Measurements from ENCODE around the gene REXO2. TPM values are rescaled to one million over a fixed set of nuclear protein-coding genes. Genes with fewer than 3 reads are reported as not detected.

REXO2 gene
- total and polyA plus RNA-seq, 2 of the 13 experiments (the other 11 are each of a cell fraction or from before 2014, with no cell fraction given) = 95.6 to 104 TPM

DNA sequence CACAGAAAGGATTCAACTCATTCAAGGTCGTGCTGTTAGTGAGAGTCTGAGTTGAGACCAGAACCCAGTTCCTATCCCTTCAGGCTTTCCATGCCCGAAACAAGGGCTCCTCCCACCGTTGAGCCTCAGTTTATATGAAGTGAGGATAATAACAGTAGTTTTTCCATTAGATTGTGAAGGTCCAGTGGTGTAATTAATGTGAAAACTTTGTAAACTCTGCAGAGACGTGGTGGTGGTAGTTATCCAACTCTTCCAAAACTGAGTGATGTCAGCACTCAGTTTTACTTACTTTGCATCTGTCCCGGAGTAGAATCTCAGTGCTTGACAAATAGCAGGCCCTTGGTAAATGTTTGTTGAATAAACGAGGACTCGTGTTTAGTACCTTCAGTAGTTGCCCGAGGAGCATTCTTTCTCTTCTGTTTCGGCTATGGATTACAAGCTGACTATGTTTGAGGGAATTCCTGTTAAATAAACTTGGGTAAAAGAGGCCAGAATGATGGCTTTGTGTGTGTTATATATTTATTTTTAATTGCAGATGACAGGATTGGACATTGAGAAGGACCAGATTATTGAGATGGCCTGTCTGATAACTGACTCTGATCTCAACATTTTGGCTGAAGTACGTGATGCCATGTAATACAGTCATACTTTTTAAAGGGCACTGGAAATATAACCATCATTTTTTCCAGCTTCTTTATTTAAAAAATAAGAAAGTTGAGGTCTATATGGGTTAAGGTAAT, 1.0 kb downstream of the REXO2 start:
- Histone ChIP-seq H3K36me3 (replicated peaks in 1 of 2; ENCODE audit: control insufficient read depth in 1 of 2, insufficient read depth in 2 of 2, low read length in 2 of 2) (peaks cover 3 to 6% of the 10 kb centered on the region in 2 experiments; a peak in 3 of 5 replicates), H3K4me2 (ENCODE audit: low read depth, low read length) (peak overlapping the region; percentile 76), H3K27ac (ENCODE audit: extremely low read length, insufficient read depth, low read length) (peak overlapping the region; percentile 61), H2AFZ (ENCODE audit: low read length) (no peak overlapping the region), H3K27me3 (ENCODE audit: control insufficient read depth in 1 of 2, insufficient read depth in 2 of 2, low read length in 2 of 2) (no peaks in the 10 kb centered on the region; a peak in 1 of 5 replicates), H3K4me1 (ENCODE audit: insufficient read depth, low read length) (peaks cover 33% of the 10 kb centered on the region), H3K4me3 (replicated peaks in 1 of 3; ENCODE audit: insufficient read depth in 1 of 3, low read depth in 2 of 3, low read length in 3 of 3) (peak overlapping the region; percentile 84 to 100 (median 88)), H4K20me1 (ENCODE audit: insufficient read depth, low read length) (0 out of 2 replicates have a peak, but pooled peaks cover 7% of the 10 kb centered on the region), H3K9me3 (ENCODE audit: low read length) (no peaks in the 10 kb centered on the region), H3K79me2 (ENCODE audit: insufficient read depth, low read length) (peaks cover 45% of the 10 kb centered on the region), H3K9ac (ENCODE audit: insufficient read depth, low read depth, low read length) (peak overlapping the region; percentile 89)
- BruUV-seq (replicated peaks) = no TSS peak
- intact Hi-C loops (cut with micrococcal nuclease; ENCODE audit: unreplicated experiment) = no loop called here
- FAIRE-seq (peak; percentile 28), ATAC-seq (peak; percentile 32), DNase-seq (ENCODE audit: low spot score) (peak; percentile 41)
- POLR2A ChIA-PET = interaction anchor here (1.1 to 1.2 kb wide), 3 partner anchors 30 to 47 kb away, joined by 3 to 4 read pairs (median 3); no protein-coding TSS in a partner anchor
- CTCF ChIA-PET (ENCODE audit: low intra/inter-chr PET ratio, low total read pairs) = no interaction called here
- WGBS (ENCODE audit: low lambda C conversion rate) = 6% methylated on average over 10 of the region's 10 CpGs
- in situ Hi-C loops (cut with HindIII; ENCODE audit: extremely low pct_ligation_motif_present, low pct_unique_long_range_greater_than_20kb) = no loop called here
- TF ChIP-seq, protein P1, sequence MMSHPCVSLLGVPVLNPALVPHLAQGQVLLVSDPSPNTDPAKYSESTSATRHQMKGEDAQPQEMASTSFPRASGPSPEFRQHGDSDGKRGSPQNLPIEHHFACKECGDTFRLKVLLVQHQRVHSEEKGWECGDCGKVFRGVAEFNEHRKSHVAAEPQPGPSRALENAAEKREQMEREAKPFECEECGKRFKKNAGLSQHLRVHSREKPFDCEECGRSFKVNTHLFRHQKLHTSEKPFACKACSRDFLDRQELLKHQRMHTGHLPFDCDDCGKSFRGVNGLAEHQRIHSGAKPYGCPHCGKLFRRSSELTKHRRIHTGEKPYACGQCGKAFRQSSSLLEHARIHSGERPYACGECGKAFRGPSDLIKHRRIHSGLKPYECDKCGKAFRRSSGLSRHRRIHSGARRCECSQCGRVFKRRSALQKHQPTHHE (CRISPR knock-in tag; IDR thresholded peaks at IDR 0.05; ENCODE audit: borderline replicate concordance) = 0 out of 2 replicates have a peak, but pooled peaks have one; percentile 17
- TF ChIP-seq KLF12 (CRISPR knock-in tag; IDR thresholded peaks at IDR 0.05; ENCODE audit: borderline replicate concordance) (0 out of 2 replicates have a peak, but pooled peaks have one; percentile 5), ZNF263 (CRISPR knock-in tag; IDR thresholded peaks at IDR 0.05) (no peak), ASH2L (IDR thresholded peaks at IDR 0.05; ENCODE audit: insufficient read length, low read depth, low read length) (peak; percentile 11), YEATS2 (CRISPR knock-in tag; IDR thresholded peaks at IDR 0.05; ENCODE audit: borderline replicate concordance) (0 out of 2 replicates have a peak, but pooled peaks have one; percentile 37), ZBTB20 (CRISPR knock-in tag; IDR thresholded peaks at IDR 0.05; ENCODE audit: borderline replicate concordance, low read depth) (no peak), GATAD2A (CRISPR knock-in tag; IDR thresholded peaks at IDR 0.05) (0 out of 2 replicates have a peak, but pooled peaks have one; percentile 10), ZNF773 (CRISPR knock-in tag; IDR thresholded peaks at IDR 0.05; ENCODE audit: borderline replicate concordance) (no peak), NR2F2 (IDR thresholded peaks at IDR 0.05; ENCODE audit: borderline replicate concordance, low read depth) (no peak), CHD4 (IDR thresholded peaks at IDR 0.05; ENCODE audit: borderline replicate concordance, low read length) (no peak), ATF1 (CRISPR knock-in tag; IDR thresholded peaks at IDR 0.05) (no peak), ZSCAN12 (CRISPR knock-in tag; IDR thresholded peaks at IDR 0.05) (no peak), PCBP2 (optimal IDR thresholded peaks at IDR 0.05; ENCODE audit: low read depth, low read length, poor library complexity, severe bottlenecking) (no peak)
- TF ChIP-seq, protein P2, sequence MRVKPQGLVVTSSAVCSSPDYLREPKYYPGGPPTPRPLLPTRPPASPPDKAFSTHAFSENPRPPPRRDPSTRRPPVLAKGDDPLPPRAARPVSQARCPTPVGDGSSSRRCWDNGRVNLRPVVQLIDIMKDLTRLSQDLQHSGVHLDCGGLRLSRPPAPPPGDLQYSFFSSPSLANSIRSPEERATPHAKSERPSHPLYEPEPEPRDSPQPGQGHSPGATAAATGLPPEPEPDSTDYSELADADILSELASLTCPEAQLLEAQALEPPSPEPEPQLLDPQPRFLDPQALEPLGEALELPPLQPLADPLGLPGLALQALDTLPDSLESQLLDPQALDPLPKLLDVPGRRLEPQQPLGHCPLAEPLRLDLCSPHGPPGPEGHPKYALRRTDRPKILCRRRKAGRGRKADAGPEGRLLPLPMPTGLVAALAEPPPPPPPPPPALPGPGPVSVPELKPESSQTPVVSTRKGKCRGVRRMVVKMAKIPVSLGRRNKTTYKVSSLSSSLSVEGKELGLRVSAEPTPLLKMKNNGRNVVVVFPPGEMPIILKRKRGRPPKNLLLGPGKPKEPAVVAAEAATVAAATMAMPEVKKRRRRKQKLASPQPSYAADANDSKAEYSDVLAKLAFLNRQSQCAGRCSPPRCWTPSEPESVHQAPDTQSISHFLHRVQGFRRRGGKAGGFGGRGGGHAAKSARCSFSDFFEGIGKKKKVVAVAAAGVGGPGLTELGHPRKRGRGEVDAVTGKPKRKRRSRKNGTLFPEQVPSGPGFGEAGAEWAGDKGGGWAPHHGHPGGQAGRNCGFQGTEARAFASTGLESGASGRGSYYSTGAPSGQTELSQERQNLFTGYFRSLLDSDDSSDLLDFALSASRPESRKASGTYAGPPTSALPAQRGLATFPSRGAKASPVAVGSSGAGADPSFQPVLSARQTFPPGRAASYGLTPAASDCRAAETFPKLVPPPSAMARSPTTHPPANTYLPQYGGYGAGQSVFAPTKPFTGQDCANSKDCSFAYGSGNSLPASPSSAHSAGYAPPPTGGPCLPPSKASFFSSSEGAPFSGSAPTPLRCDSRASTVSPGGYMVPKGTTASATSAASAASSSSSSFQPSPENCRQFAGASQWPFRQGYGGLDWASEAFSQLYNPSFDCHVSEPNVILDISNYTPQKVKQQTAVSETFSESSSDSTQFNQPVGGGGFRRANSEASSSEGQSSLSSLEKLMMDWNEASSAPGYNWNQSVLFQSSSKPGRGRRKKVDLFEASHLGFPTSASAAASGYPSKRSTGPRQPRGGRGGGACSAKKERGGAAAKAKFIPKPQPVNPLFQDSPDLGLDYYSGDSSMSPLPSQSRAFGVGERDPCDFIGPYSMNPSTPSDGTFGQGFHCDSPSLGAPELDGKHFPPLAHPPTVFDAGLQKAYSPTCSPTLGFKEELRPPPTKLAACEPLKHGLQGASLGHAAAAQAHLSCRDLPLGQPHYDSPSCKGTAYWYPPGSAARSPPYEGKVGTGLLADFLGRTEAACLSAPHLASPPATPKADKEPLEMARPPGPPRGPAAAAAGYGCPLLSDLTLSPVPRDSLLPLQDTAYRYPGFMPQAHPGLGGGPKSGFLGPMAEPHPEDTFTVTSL (CRISPR knock-in tag; IDR thresholded peaks at IDR 0.05; ENCODE audit: borderline replicate concordance) = peak; percentile 35; the same call in 1 of the 2 replicates

Data from HepG2 (cell line).